Kidney glomerular epithelial cell (primary cell): Measurements from ENCODE around the gene CLMN.
A peak's percentile ranks its signal among the peaks of the same experiment; 100 is the strongest.
"Not testable (repeated sequence)": the region's sequence is repeated elsewhere in the genome, so short reads cannot be mapped to it uniquely, and the experiment has no call there.

Experiments
- DNase-seq: peaks from one replicate; lab custom pipeline; 2025; lab: John Stamatoyannopoulos, UW

Gene CLMN

GRCh38 chr14:95164506-95164905 lies 155.2 kb downstream of the CLMN start:
- DNase-seq, result no peak

GRCh38 chr14:95163666-95164065 lies 156.0 kb downstream of the CLMN start:
- DNase-seq, result no peak

GRCh38 chr14:95163132-95163531 lies 156.6 kb downstream of the CLMN start:
- no peak for DNase-seq

- no peak for DNase-seq
Observed at GRCh38 chr14:95162641-95163040, 157.1 kb downstream of the CLMN start.

GRCh38 chr14:95157327-95158189 lies 162.2 kb downstream of the CLMN start, which contains the start of gene DICER1:
DICER1 (minus strand) TSS chr14:95157529; CDS start chr14:95133458, 24,071 bp downstream.
- peak; percentile 74 for DNase-seq

GRCh38 chr14:95157048-95157326 lies 162.7 kb downstream of the CLMN start:
- DNase-seq, result no peak

GRCh38 chr14:95156161-95157047 lies 163.3 kb downstream of the CLMN start:
- DNase-seq, result no peak

- DNase-seq, result no peak
Observed at GRCh38 chr14:95155045-95155444, 164.7 kb downstream of the CLMN start.

- DNase-seq, result no peak
Observed at GRCh38 chr14:95153866-95154265, 165.8 kb downstream of the CLMN start.

- DNase-seq, result peak; percentile 55
Observed at GRCh38 chr14:95151561-95151960, 168.1 kb downstream of the CLMN start.

- no peak for DNase-seq
Observed at GRCh38 chr14:95150910-95151309, 168.8 kb downstream of the CLMN start.

- no peak for DNase-seq
Observed at GRCh38 chr14:95149441-95149840, 170.3 kb downstream of the CLMN start.

GRCh38 chr14:95147597-95147996 lies 172.1 kb downstream of the CLMN start:
- no peak for DNase-seq

- no peak for DNase-seq
Observed at GRCh38 chr14:95146079-95146771, 173.5 kb downstream of the CLMN start.

- DNase-seq, result no peak
Observed at GRCh38 chr14:95144849-95145248, 174.9 kb downstream of the CLMN start.

GRCh38 chr14:95143808-95144620 lies 175.7 kb downstream of the CLMN start:
- DNase-seq, result no peak

GRCh38 chr14:95142208-95142607 lies 177.5 kb downstream of the CLMN start:
- no peak for DNase-seq

GRCh38 chr14:95141684-95142083 lies 178.0 kb downstream of the CLMN start:
- DNase-seq, result no peak

- no peak for DNase-seq
Observed at GRCh38 chr14:95140060-95140858, 179.4 kb downstream of the CLMN start.

- no peak for DNase-seq
Observed at GRCh38 chr14:95138876-95139275, 180.8 kb downstream of the CLMN start.

GRCh38 chr14:95138455-95138854 lies 181.3 kb downstream of the CLMN start:
- DNase-seq, result not testable (repeated sequence)
